Endothelial cell of umbilical vein (primary cell): ENCODE data around the gene SLC35F3. TPM values are rescaled to one million over a fixed set of nuclear protein-coding genes. Genes with fewer than 3 reads are reported as not detected.

Source experiments
- BruUV-seq: library from RNA; stranded (reverse); fragments of 400-500 nt; replicated peaks from 2 replicates; lab custom pipeline; 2021; lab: Mats Ljungman, UMichigan
- CTCF ChIA-PET: fragments of 300-600, 350-600 bp; sonication (Branson Sonifier 250); formaldehyde crosslinking; loops from one replicate; lab custom pipeline; 2021; ENCODE audit warnings: antibody characterized with exemption, inconsistent platforms; lab: Charles Lee
- POLR2A ChIA-PET: fragments of 300-600, 350-600 bp; sonication (Branson Sonifier 250); formaldehyde crosslinking; loops from one replicate; lab custom pipeline; 2021; ENCODE audit warnings: antibody characterized with exemption, inconsistent platforms; lab: Charles Lee
- DNase-seq: peaks from one replicate; pipeline ENCODE4 v3.0.0-alpha.2; 2011; ENCODE audit warnings: low read depth, low spot score
- FAIRE-seq: peaks from 2 replicates; lab custom pipeline; 2011; peaks lifted over from hg19 to GRCh38; lab: Jason Lieb, UNC
- H2AFZ ChIP-seq: 2 replicates; pipeline ENCODE4 v1.6.0; 2012; ENCODE audit warnings: low read depth, low read length, control low read depth, inconsistent platforms
- H3K27ac ChIP-seq: 2 replicates; pipeline ENCODE4 v1.5.1; 2011; ENCODE audit warnings: low read depth, mild to moderate bottlenecking, control low read depth, low read length, moderate library complexity; ENCODE audit not compliant: insufficient read depth
- H3K27me3 ChIP-seq, 2 experiments: 2 replicates each; pipeline versions ENCODE4 v1.6.0 to v1.6.1; 2011; ENCODE audit warnings: low read length in 2 of 2, mixed read lengths in 1 of 2; ENCODE audit not compliant: control insufficient read depth in 2 of 2, insufficient read depth in 2 of 2
- H3K36me3 ChIP-seq, 2 experiments: 2 replicates in 1 of 2; 3 replicates in 1 of 2; pipeline ENCODE4 v1.5.1; 2011; ENCODE audit warnings: low read length in 2 of 2, mild to moderate bottlenecking in 1 of 2, moderate library complexity in 1 of 2; ENCODE audit not compliant: control insufficient read depth in 2 of 2, insufficient read depth in 2 of 2; ENCODE audit errors: extremely low read depth in 1 of 2
- H3K4me1 ChIP-seq: 3 replicates; pipeline ENCODE4 v1.5.1; 2011; ENCODE audit warnings: mild to moderate bottlenecking, low read length; ENCODE audit not compliant: control insufficient read depth, insufficient read depth; ENCODE audit errors: extremely low read depth
- H3K4me2 ChIP-seq: 2 replicates; pipeline ENCODE4 v1.6.1; 2011; ENCODE audit warnings: low read length, control low read depth, mixed read lengths; ENCODE audit not compliant: insufficient read depth
- H3K4me3 ChIP-seq, 3 experiments: fragments of 200-600 bp in 1 of 3; sonication (generic), shearing (Covaris generic) in 1 of 3; replicated peaks in 1 of 3; 2 replicates each; pipeline ENCODE4 v1.5.1; 2011 to 2016; ENCODE audit warnings: control low read depth in 3 of 3, low read length in 3 of 3, mild to moderate bottlenecking in 2 of 3, inconsistent platforms in 1 of 3, low read depth in 1 of 3, moderate library complexity in 1 of 3; ENCODE audit not compliant: insufficient read depth in 1 of 3
- H3K79me2 ChIP-seq: 2 replicates; pipeline ENCODE4 v1.6.0; 2012; ENCODE audit warnings: low read length, inconsistent platforms; ENCODE audit not compliant: control insufficient read depth, insufficient read depth
- H3K9ac ChIP-seq: replicated peaks from 2 replicates; pipeline ENCODE3; 2011; ENCODE audit warnings: low read length, control low read depth; ENCODE audit not compliant: insufficient read depth; ENCODE audit errors: extremely low read depth
- H3K9me1 ChIP-seq: replicated peaks from 3 replicates; pipeline ENCODE4 v1.6.0; 2011; ENCODE audit warnings: mild to moderate bottlenecking, low read length; ENCODE audit not compliant: control insufficient read depth, insufficient read depth; ENCODE audit errors: extremely low read depth
- H3K9me3 ChIP-seq: replicated peaks from 2 replicates; pipeline ENCODE4 v1.5.1; 2012; ENCODE audit warnings: low read length, inconsistent platforms; ENCODE audit not compliant: control insufficient read depth, insufficient read depth
- H4K20me1 ChIP-seq: replicated peaks from 2 replicates; pipeline ENCODE3; 2011; ENCODE audit warnings: mild to moderate bottlenecking, low read length; ENCODE audit not compliant: control insufficient read depth, insufficient read depth; ENCODE audit errors: extremely low read depth
- EZH2 ChIP-seq: IDR thresholded peaks from 2 replicates; pipeline ENCODE4 v1.6.1; 2012; ENCODE audit warnings: borderline replicate concordance, low read depth, mild to moderate bottlenecking, moderate library complexity, low read length, inconsistent platforms; ENCODE audit not compliant: severe bottlenecking
- FOS ChIP-seq: IDR thresholded peaks from 2 replicates; pipeline ENCODE4 v1.6.1; 2011; ENCODE audit warnings: mild to moderate bottlenecking, low read length, moderate library complexity, borderline replicate concordance; ENCODE audit not compliant: insufficient read depth
- GATA2 ChIP-seq: IDR thresholded peaks from 2 replicates; pipeline ENCODE4 v1.7.0; 2011; ENCODE audit warnings: low read depth, mild to moderate bottlenecking, moderate library complexity, mixed read lengths, low read length; ENCODE audit not compliant: insufficient read length, insufficient read depth
- JUN ChIP-seq: IDR thresholded peaks from 2 replicates; pipeline ENCODE4 v1.6.1; 2011; ENCODE audit warnings: borderline replicate concordance, low read depth; ENCODE audit not compliant: insufficient read length, insufficient read depth
- MYC ChIP-seq: IDR thresholded peaks from one replicate; pipeline ENCODE4 v1.6.1; 2011; ENCODE audit warnings: mild to moderate bottlenecking, low read depth, low read length
- POLR2A ChIP-seq: IDR thresholded peaks from 2 replicates; pipeline ENCODE4 v1.6.1; 2012; ENCODE audit warnings: low read depth, mild to moderate bottlenecking, control low read depth, low read length
- POLR2AphosphoS5 ChIP-seq: IDR thresholded peaks from 2 replicates; pipeline ENCODE4 v1.6.1; 2012; ENCODE audit warnings: low read depth, mild to moderate bottlenecking, control low read depth, low read length, moderate library complexity; ENCODE audit not compliant: insufficient read depth
- dilution Hi-C: fragments of 300-500 bp; cut with MboI; formaldehyde crosslinking; loops from one replicate; pipeline ENCODE4 v1.15.0; 2019; ENCODE audit warnings: low sequenced_read_pairs; ENCODE audit not compliant: extremely low pct_ligation_motif_present
- intact Hi-C: fragments of 100-400 bp; cut with micrococcal nuclease; formaldehyde crosslinking; loops from one replicate; pipeline ENCODE4 v1.10.0; 2022
- polyA plus RNA-seq, 4 experiments: library from polyadenylated mRNA; depleted of rRNA in 3 of 4; stranded (reverse) in 3 of 4; unstranded in 1 of 4; fragments of >200 nt; gene quantifications; 2 replicates each; pipeline versions ENCODE4 v1.2.1 to v1.2.3, GENCODE V29; 2011 to 2012; ENCODE audit warnings: missing spikeins in 1 of 4
- total RNA-seq: library from RNA; stranded (reverse); gene quantifications from 2 replicates; pipeline ENCODE4 v1.2.3, GENCODE V29; 2021
- TF ChIP-seq, protein P1 (sequence below): IDR thresholded peaks from 2 replicates; pipeline ENCODE4 v1.6.1; 2011; ENCODE audit not compliant: insufficient read depth, insufficient read length
- TF ChIP-seq, protein P2 (sequence below), 2 donors: IDR thresholded peaks; 1 replicate in 1 of 2; 2 replicates in 1 of 2; pipeline ENCODE4 v1.5.1; 2011; ENCODE audit warnings: low read length in 2 of 2, mild to moderate bottlenecking in 2 of 2, moderate library complexity in 2 of 2, control low read depth in 1 of 2, inconsistent platforms in 1 of 2, low read depth in 1 of 2; ENCODE audit not compliant: insufficient read depth in 1 of 2; ENCODE audit errors: extremely low read depth in 1 of 2

SLC35F3 gene
- total and polyA plus RNA-seq, 2 donors (not counting 3 experiments of a cell fraction or from before 2014, with no cell fraction given) = not detected

DNA sequence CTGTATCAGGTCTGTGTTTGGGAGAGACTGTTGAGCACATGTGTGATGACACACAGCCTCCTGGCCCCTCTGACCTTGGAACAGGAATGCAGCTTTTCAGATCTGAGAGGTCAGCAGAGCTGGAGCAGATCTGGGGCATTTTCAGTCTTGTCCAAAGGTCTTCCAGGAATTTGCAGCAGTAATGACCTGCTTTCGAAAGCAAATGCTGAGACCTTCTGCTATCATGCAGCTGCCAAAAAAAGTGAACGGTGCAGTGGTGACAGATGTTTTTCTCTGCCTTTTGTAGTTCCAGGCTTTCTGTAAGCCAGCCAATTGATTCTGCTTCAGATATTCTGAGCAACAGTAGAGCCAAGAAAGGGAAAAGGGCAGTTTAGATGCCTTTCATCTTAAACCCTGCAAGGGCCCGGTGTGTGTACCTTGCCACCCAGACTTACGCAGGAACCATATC lies 331.0 kb downstream of the SLC35F3 start:
- H4K20me1 ChIP-seq = no peaks in the 10 kb centered on the region
- no TSS peak for BruUV-seq
- intact Hi-C loops (no loop called here), dilution Hi-C loops (no loop called here)
- H3K9me3 ChIP-seq = no peaks in the 10 kb centered on the region
- POLR2A ChIA-PET = no interaction called here
- H3K79me2 ChIP-seq = no peaks in the 10 kb centered on the region
- H3K4me2 ChIP-seq = no peak overlapping the region
- DNase-seq (no peak), FAIRE-seq (no peak)
- H3K27me3 ChIP-seq = no peaks in the 10 kb centered on the region
- TF ChIP-seq, protein P1, sequence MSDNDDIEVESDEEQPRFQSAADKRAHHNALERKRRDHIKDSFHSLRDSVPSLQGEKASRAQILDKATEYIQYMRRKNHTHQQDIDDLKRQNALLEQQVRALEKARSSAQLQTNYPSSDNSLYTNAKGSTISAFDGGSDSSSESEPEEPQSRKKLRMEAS = no peak
- no peak for TF ChIP-seq FOS
- no peak for TF ChIP-seq POLR2A
- no peak for TF ChIP-seq GATA2
- no peak for TF ChIP-seq MYC
- TF ChIP-seq, protein P2, sequence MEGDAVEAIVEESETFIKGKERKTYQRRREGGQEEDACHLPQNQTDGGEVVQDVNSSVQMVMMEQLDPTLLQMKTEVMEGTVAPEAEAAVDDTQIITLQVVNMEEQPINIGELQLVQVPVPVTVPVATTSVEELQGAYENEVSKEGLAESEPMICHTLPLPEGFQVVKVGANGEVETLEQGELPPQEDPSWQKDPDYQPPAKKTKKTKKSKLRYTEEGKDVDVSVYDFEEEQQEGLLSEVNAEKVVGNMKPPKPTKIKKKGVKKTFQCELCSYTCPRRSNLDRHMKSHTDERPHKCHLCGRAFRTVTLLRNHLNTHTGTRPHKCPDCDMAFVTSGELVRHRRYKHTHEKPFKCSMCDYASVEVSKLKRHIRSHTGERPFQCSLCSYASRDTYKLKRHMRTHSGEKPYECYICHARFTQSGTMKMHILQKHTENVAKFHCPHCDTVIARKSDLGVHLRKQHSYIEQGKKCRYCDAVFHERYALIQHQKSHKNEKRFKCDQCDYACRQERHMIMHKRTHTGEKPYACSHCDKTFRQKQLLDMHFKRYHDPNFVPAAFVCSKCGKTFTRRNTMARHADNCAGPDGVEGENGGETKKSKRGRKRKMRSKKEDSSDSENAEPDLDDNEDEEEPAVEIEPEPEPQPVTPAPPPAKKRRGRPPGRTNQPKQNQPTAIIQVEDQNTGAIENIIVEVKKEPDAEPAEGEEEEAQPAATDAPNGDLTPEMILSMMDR (IDR thresholded peaks at IDR 0.05; ENCODE audit: extremely low read depth in 1 of 2, insufficient read depth in 1 of 2, low read depth in 1 of 2, low read length in 2 of 2) = no peak
- no peak for TF ChIP-seq JUN
- no peak for TF ChIP-seq EZH2
- no peak for TF ChIP-seq POLR2AphosphoS5
- CTCF ChIA-PET = no interaction called here
- no peak overlapping the region for H3K27ac ChIP-seq
- no peaks in the 10 kb centered on the region for H3K9me1 ChIP-seq
- no peaks in the 10 kb centered on the region for H3K4me1 ChIP-seq
- no peak overlapping the region for H2AFZ ChIP-seq
- H3K9ac ChIP-seq = no peak overlapping the region
- H3K36me3 ChIP-seq = no peaks in the 10 kb centered on the region
- no peak overlapping the region for H3K4me3 ChIP-seq
